ENCODE data around the gene ZNF532. TPM values are rescaled to one million over a fixed set of nuclear protein-coding genes. Genes with fewer than 3 reads are reported as not detected.

The ZNF532 gene
- total and polyA plus RNA-seq, 2 of the 13 experiments (the other 11 are each of a cell fraction or from before 2014, with no cell fraction given) = not detected

GRCh38 chr18:58929206-58929605 lies 64.5 kb downstream of the ZNF532 start:
- Histone ChIP-seq H3K9ac (ENCODE audit: insufficient read depth, low read depth, low read length) (no peak overlapping the region), H3K27ac (ENCODE audit: extremely low read length, insufficient read depth, low read length) (no peak overlapping the region), H3K79me2 (ENCODE audit: insufficient read depth, low read length) (no peaks in the 10 kb centered on the region), H3K4me3 (replicated peaks in 1 of 3; ENCODE audit: insufficient read depth in 1 of 3, low read depth in 2 of 3, low read length in 3 of 3) (no peak overlapping the region), H3K36me3 (replicated peaks in 1 of 2; ENCODE audit: control insufficient read depth in 1 of 2, insufficient read depth in 2 of 2, low read length in 2 of 2) (no peaks in the 10 kb centered on the region), H3K4me2 (ENCODE audit: low read depth, low read length) (no peak overlapping the region), H3K9me3 (ENCODE audit: low read length) (no peaks in the 10 kb centered on the region), H3K27me3 (ENCODE audit: control insufficient read depth in 1 of 2, insufficient read depth in 2 of 2, low read length in 2 of 2) (peaks cover 0 to 33% of the 10 kb centered on the region in 2 experiments; a peak in 2 of 5 replicates), H4K20me1 (ENCODE audit: insufficient read depth, low read length) (no peaks in the 10 kb centered on the region), H2AFZ (ENCODE audit: low read length) (no peak overlapping the region), H3K4me1 (ENCODE audit: insufficient read depth, low read length) (no peaks in the 10 kb centered on the region)
- no peak for DNase-seq (ENCODE audit: low spot score)
- no TSS peak for BruUV-seq (replicated peaks)
- WGBS (ENCODE audit: low lambda C conversion rate) = 24% methylated on average over 6 of the region's 6 CpGs
- ChIA-PET POLR2A (no interaction called here), CTCF (ENCODE audit: low intra/inter-chr PET ratio, low total read pairs) (no interaction called here)
- in situ Hi-C loops (cut with HindIII; ENCODE audit: extremely low pct_ligation_motif_present, low pct_unique_long_range_greater_than_20kb) (no loop called here), intact Hi-C loops (cut with micrococcal nuclease; ENCODE audit: unreplicated experiment) (no loop called here)
- no peak for FAIRE-seq
- no peak for ATAC-seq
- no peak for TF ChIP-seq ISX (CRISPR knock-in tag; conservative IDR thresholded peaks at IDR 0.05)
- no peak for TF ChIP-seq ZFP37 (CRISPR knock-in tag; IDR thresholded peaks at IDR 0.05; ENCODE audit: borderline replicate concordance)
- TF ChIP-seq HMGXB3 (CRISPR knock-in tag; IDR thresholded peaks at IDR 0.05; ENCODE audit: borderline replicate concordance) = no peak
- TF ChIP-seq ZNF780A (CRISPR knock-in tag; IDR thresholded peaks at IDR 0.05) = no peak
- no peak for TF ChIP-seq ATF6 (CRISPR knock-in tag; conservative IDR thresholded peaks at IDR 0.05)
- TF ChIP-seq ZNF557 (CRISPR knock-in tag; IDR thresholded peaks at IDR 0.05) = no peak
- no peak for TF ChIP-seq ZNF280B (CRISPR knock-in tag; IDR thresholded peaks at IDR 0.05; ENCODE audit: borderline replicate concordance)
